Neuronal stem cell (in vitro differentiated cells): ENCODE measurements around the gene KREMEN1.

ENCODE experiments used
- DNase-seq: peaks from one replicate; pipeline ENCODE4 v3.0.0-alpha.2; 2013; ENCODE audit warnings: low spot score
- H2AFZ ChIP-seq: one replicate; pipeline ENCODE4 v1.6.1; 2013; ENCODE audit warnings: mild to moderate bottlenecking, low read length, inconsistent platforms
- H2AK5ac ChIP-seq: 2 replicates; pipeline ENCODE4 v1.6.1; 2013; ENCODE audit warnings: low read depth, mild to moderate bottlenecking, inconsistent platforms, low read length, moderate library complexity, mixed read lengths
- H2BK120ac ChIP-seq: 2 replicates; pipeline ENCODE4 v1.6.1; 2013; ENCODE audit warnings: low read depth, mild to moderate bottlenecking, inconsistent platforms, low read length, moderate library complexity, mixed read lengths
- H2BK12ac ChIP-seq: one replicate; pipeline ENCODE4 v1.6.1; 2013; ENCODE audit warnings: low read length, inconsistent platforms
- H2BK15ac ChIP-seq: 2 replicates; pipeline ENCODE4 v1.6.1; 2013; ENCODE audit warnings: mild to moderate bottlenecking, low read length, inconsistent platforms, mixed read lengths
- H2BK5ac ChIP-seq: one replicate; pipeline ENCODE4 v1.6.1; 2013; ENCODE audit warnings: inconsistent platforms, mild to moderate bottlenecking, low read length, moderate library complexity
- H3K14ac ChIP-seq: one replicate; pipeline ENCODE4 v1.6.1; 2013; ENCODE audit warnings: low read length, inconsistent platforms
- H3K18ac ChIP-seq: 2 replicates; pipeline ENCODE4 v1.6.1; 2013; ENCODE audit warnings: low read length, inconsistent platforms
- H3K23ac ChIP-seq: 2 replicates; pipeline ENCODE4 v1.6.1; 2013; ENCODE audit warnings: low read depth, mild to moderate bottlenecking, mixed read lengths, low read length, inconsistent platforms; ENCODE audit not compliant: poor library complexity
- H3K27ac ChIP-seq: replicated peaks from 3 replicates; pipeline ENCODE4 v1.5.1; 2013; ENCODE audit warnings: low read length, inconsistent platforms
- H3K27me3 ChIP-seq, 3 experiments: 2 replicates each; pipeline ENCODE4 v1.6.1; 2013; ENCODE audit warnings: low read length in 3 of 3, mild to moderate bottlenecking in 2 of 3, inconsistent platforms in 1 of 3, low read depth in 1 of 3, mixed read lengths in 1 of 3, moderate library complexity in 1 of 3; ENCODE audit not compliant: control insufficient read depth in 3 of 3, insufficient read depth in 3 of 3
- H3K36me3 ChIP-seq, 2 donors: replicated peaks in 1 of 2; 2 replicates each; pipeline ENCODE4 v1.6.1; 2013; ENCODE audit warnings: low read length in 2 of 2; ENCODE audit not compliant: control insufficient read depth in 2 of 2, insufficient read depth in 2 of 2
- H3K4ac ChIP-seq: 2 replicates; pipeline ENCODE4 v1.6.1; 2013; ENCODE audit warnings: inconsistent platforms, mild to moderate bottlenecking, low read length, moderate library complexity
- H3K4me1 ChIP-seq, 2 donors: 1 replicate in 1 of 2; 2 replicates in 1 of 2; pipeline ENCODE4 v1.6.1; 2013; ENCODE audit warnings: low read length in 2 of 2, low read depth in 1 of 2; ENCODE audit not compliant: control insufficient read depth in 2 of 2, insufficient read depth in 1 of 2
- H3K4me2 ChIP-seq: one replicate; pipeline ENCODE4 v1.6.1; 2013; ENCODE audit warnings: mild to moderate bottlenecking, low read length, inconsistent platforms; ENCODE audit not compliant: insufficient read depth, poor library complexity, severe bottlenecking
- H3K4me3 ChIP-seq, 2 donors: 2 replicates each; pipeline ENCODE4 v1.5.1; 2013; ENCODE audit warnings: low read length in 2 of 2, mild to moderate bottlenecking in 2 of 2, inconsistent platforms in 1 of 2, moderate library complexity in 1 of 2
- H3K79me1 ChIP-seq: one replicate; pipeline ENCODE4 v1.6.1; 2013; ENCODE audit warnings: low read depth, mild to moderate bottlenecking, inconsistent platforms, low read length, moderate library complexity
- H3K9ac ChIP-seq: one replicate; pipeline ENCODE4 v1.6.1; 2013; ENCODE audit warnings: mild to moderate bottlenecking, low read depth, low read length, inconsistent platforms; ENCODE audit not compliant: poor library complexity
- H3K9me3 ChIP-seq, 2 donors: replicated peaks in 1 of 2; 2 replicates each; pipeline versions ENCODE3 to v1.6.1; 2013; ENCODE audit warnings: low read length in 2 of 2, mild to moderate bottlenecking in 2 of 2, inconsistent platforms in 1 of 2, low read depth in 1 of 2, mixed read lengths in 1 of 2, moderate library complexity in 1 of 2; ENCODE audit not compliant: control insufficient read depth in 2 of 2, insufficient read depth in 1 of 2
- H4K8ac ChIP-seq: one replicate; pipeline ENCODE4 v1.6.1; 2013; ENCODE audit warnings: low read depth, mild to moderate bottlenecking, inconsistent platforms, low read length, moderate library complexity
- H4K91ac ChIP-seq: one replicate; pipeline ENCODE4 v1.6.1; 2013; ENCODE audit warnings: low read length, low read depth, mild to moderate bottlenecking, inconsistent platforms; ENCODE audit not compliant: poor library complexity
- WGBS, 2 donors: extraction: QIAGEN DNeasy Blood & Tissue Kit; methylation state at CpG; one replicate each; pipeline ENCODE4 v1.1.7; 2013; ENCODE audit warnings: missing lambda C conversion rate in 2 of 2, mixed read lengths in 1 of 2; ENCODE audit not compliant: insufficient read length in 2 of 2, insufficient replicate concordance in 1 of 2; ENCODE audit errors: extremely low coverage in 2 of 2; 5-methylcytosine and 5-hydroxymethylcytosine counted together

Gene KREMEN1

GRCh38 chr22:29198240-29198639 is 125.4 kb downstream of the KREMEN1 start:
- Histone ChIP-seq H2BK5ac (no peak overlapping the region), H4K91ac (no peak overlapping the region), H4K8ac (no peak overlapping the region), H3K36me3 (no peaks in the 10 kb centered on the region), H2AK5ac (no peak overlapping the region), H3K14ac (no peak overlapping the region), H3K23ac (no peak overlapping the region), H2BK15ac (no peak overlapping the region), H2BK12ac (no peak overlapping the region), H3K4me1 (peaks cover 5 to 27% of the 10 kb centered on the region in 2 donors), H3K4ac (no peak overlapping the region), H3K27ac (no peak overlapping the region), H3K9ac (no peak overlapping the region), H3K27me3 (no peaks in the 10 kb centered on the region), H2AFZ (no peak overlapping the region), H2BK120ac (no peak overlapping the region), H3K4me2 (no peak overlapping the region), H3K79me1 (no peaks in the 10 kb centered on the region), H3K4me3 (no peak overlapping the region), H3K9me3 (no peaks in the 10 kb centered on the region), H3K18ac (no peak overlapping the region)
- no peak for DNase-seq
- WGBS, 2 donors, result no CpG with 5 or more reads among the region's 5 CpGs

- Histone ChIP-seq H2BK120ac (no peak overlapping the region), H3K79me1 (no peaks in the 10 kb centered on the region), H4K91ac (no peak overlapping the region), H3K36me3 (no peaks in the 10 kb centered on the region), H3K18ac (peak overlapping the region; percentile 84), H3K4ac (no peak overlapping the region), H3K14ac (no peak overlapping the region), H3K4me1 (peaks cover 5 to 38% of the 10 kb centered on the region in 2 donors), H3K23ac (no peak overlapping the region), H3K27ac (no peak overlapping the region), H2BK12ac (peak overlapping the region; percentile 92), H3K27me3 (no peaks in the 10 kb centered on the region), H4K8ac (no peak overlapping the region), H3K9me3 (no peaks in the 10 kb centered on the region), H3K4me2 (no peak overlapping the region), H2BK5ac (no peak overlapping the region), H2BK15ac (peak overlapping the region; percentile 14), H3K4me3 (peak overlapping the region in 1 of 2 donors; percentile 15), H3K9ac (no peak overlapping the region), H2AK5ac (peak overlapping the region; percentile 76), H2AFZ (no peak overlapping the region)
- no peak for DNase-seq
- WGBS, 2 donors, result no CpG with 5 or more reads among the region's 8 CpGs
These were observed 127.0 kb downstream of the KREMEN1 start for GRCh38 chr22:29199702-29200400.

GRCh38 chr22:29200901-29201300 is 128.1 kb downstream of the KREMEN1 start:
- Histone ChIP-seq H3K27me3 (peaks cover 0 to 4% (median 0%) of the 10 kb centered on the region in 3 experiments), H3K36me3 (no peaks in the 10 kb centered on the region), H3K4me3 (no peak overlapping the region), H2BK5ac (no peak overlapping the region), H3K9ac (no peak overlapping the region), H2AK5ac (no peak overlapping the region), H3K23ac (no peak overlapping the region), H4K8ac (no peak overlapping the region), H3K27ac (no peak overlapping the region), H3K4me1 (peaks cover 0 to 30% of the 10 kb centered on the region in 2 donors), H3K4me2 (no peak overlapping the region), H3K9me3 (no peaks in the 10 kb centered on the region), H4K91ac (no peak overlapping the region), H3K79me1 (no peaks in the 10 kb centered on the region), H3K14ac (no peak overlapping the region), H3K18ac (no peak overlapping the region), H2BK15ac (no peak overlapping the region), H3K4ac (no peak overlapping the region), H2BK12ac (no peak overlapping the region), H2BK120ac (no peak overlapping the region), H2AFZ (no peak overlapping the region)
- no peak for DNase-seq
- no CpG with 5 or more reads among the region's 7 CpGs for WGBS, 2 donors

- Histone ChIP-seq H3K4me2 (no peak overlapping the region), H4K91ac (no peak overlapping the region), H3K36me3 (no peaks in the 10 kb centered on the region), H3K23ac (no peak overlapping the region), H3K27me3 (peaks cover 0 to 4% (median 0%) of the 10 kb centered on the region in 3 experiments), H3K4ac (no peak overlapping the region), H2BK5ac (no peak overlapping the region), H2AK5ac (no peak overlapping the region), H2BK120ac (no peak overlapping the region), H3K14ac (no peak overlapping the region), H3K9me3 (no peaks in the 10 kb centered on the region), H3K27ac (no peak overlapping the region), H2AFZ (peak overlapping the region; percentile 92), H3K79me1 (no peaks in the 10 kb centered on the region), H3K9ac (no peak overlapping the region), H2BK15ac (peak overlapping the region; percentile 63), H3K18ac (no peak overlapping the region), H3K4me1 (peaks cover 4 to 25% of the 10 kb centered on the region in 2 donors), H4K8ac (no peak overlapping the region), H2BK12ac (peak overlapping the region; percentile 60), H3K4me3 (no peak overlapping the region)
- DNase-seq, result no peak
- WGBS, 2 donors, result no CpG with 5 or more reads among the region's 7 CpGs
These were observed 128.9 kb downstream of the KREMEN1 start for GRCh38 chr22:29201782-29202181.
